ENCODE measurements around the gene TRIM26.

- no peak for TF ChIP-seq CTCF (IDR thresholded peaks at IDR 0.05)
- no peak for TF ChIP-seq POLR2A (IDR thresholded peaks at IDR 0.05)
These were observed 41.3 kb downstream of the TRIM26 start for GRCh38 chr6:30171677-30172471.
